Ovary (tissue), 9 donors: Measurements from ENCODE around the gene RBPJ. TPM values are rescaled to one million over a fixed set of nuclear protein-coding genes. Genes with fewer than 3 reads are reported as not detected.
A peak's percentile ranks its signal among the peaks of the same experiment; 100 is the strongest.

ENCODE experiments used
- DNase-seq, 5 donors: peaks; one replicate each; pipeline ENCODE4 v3.0.0-alpha.2; 2019 to 2020
- H3K27ac ChIP-seq, 2 donors: fragments of 200-600 bp; one replicate each; pipeline versions ENCODE4 v1.5.1 to v1.8.0; 2019 to 2022
- H3K27me3 ChIP-seq: fragments of 200-600 bp; one replicate; pipeline ENCODE4 v1.8.0; 2022
- H3K36me3 ChIP-seq: fragments of 200-600 bp; sonication (generic); one replicate; pipeline ENCODE4 v1.5.1; 2019
- H3K4me1 ChIP-seq: one replicate; pipeline ENCODE4 v1.8.1; 2013; ENCODE audit warnings: mild to moderate bottlenecking, moderate library complexity; ENCODE audit not compliant: insufficient read depth
- H3K4me3 ChIP-seq: fragments of 200-600 bp; sonication (generic); one replicate; pipeline ENCODE4 v1.5.1; 2017
- H3K9me3 ChIP-seq, 2 donors: fragments of 200-600 bp in 1 of 2; sonication (generic) in 1 of 2; one replicate each; pipeline versions ENCODE4 v1.5.1 to v1.8.1; 2013 to 2019; ENCODE audit warnings: mild to moderate bottlenecking in 1 of 2, moderate library complexity in 1 of 2
- EP300 ChIP-seq: sonication (generic); formaldehyde crosslinking; IDR thresholded peaks from one replicate; pipeline ENCODE4 v1.6.1; 2017; ENCODE audit warnings: antibody characterized with exemption
- POLR2A ChIP-seq: fragments of 450-650 bp; IDR thresholded peaks from one replicate; pipeline ENCODE4 v1.6.1; 2017; ENCODE audit warnings: antibody characterized with exemption, mild to moderate bottlenecking, moderate library complexity
- WGBS, 3 donors: extraction: QIAGEN DNeasy Blood & Tissue Kit in 1 of 3; methylation state at CpG; one replicate each; pipeline versions ENCODE4 v1.1.5 to v1.1.7; 2013 to 2017; 5-methylcytosine and 5-hydroxymethylcytosine counted together
- intact Hi-C, 4 donors: fragments of 100-400 bp; cut with DNase I; formaldehyde crosslinking; loops; one replicate each; pipeline versions ENCODE4 v1.11.0 to v1.15.1; 2022 to 2023
- polyA plus RNA-seq, 2 donors: library from polyadenylated mRNA; stranded (reverse); fragments of 200-250 nt in 1 of 2; fragments of 350-450 nt in 1 of 2; fragmentation: Illumina TruSeq in 1 of 2; extraction: RNeasy Lipid Tissue Mini Kit (QIAGEN cat#74804) in 1 of 2; gene quantifications; one replicate each; pipeline ENCODE4 v1.2.3, GENCODE V29; 2013 to 2014
- total RNA-seq, 7 donors: library from RNA; depleted of rRNA in 2 of 7; stranded (reverse); fragments of >200 nt in 2 of 7; fragmentation: NEBNext Ultra II Directional in 3 of 7; extraction: Animal tissue kit (Norgen Biotek cat#: 25700) in 3 of 7; gene quantifications; one replicate each; pipeline versions ENCODE4 v1.1.0 to v1.2.4, GENCODE V29; 2016 to 2023
- TF ChIP-seq, protein P1 (sequence below), 3 donors: fragments of 450-650 bp in 2 of 3; fragments of 200-600 bp in 1 of 3; IDR thresholded peaks; one replicate each; pipeline versions ENCODE4 v1.5.1 to v1.8.0; 2016 to 2022; ENCODE audit warnings: antibody characterized with exemption in 3 of 3, mild to moderate bottlenecking in 1 of 3
- donor health status: DM: no; HTN: no; CAD: no; lungs with moderate emphysema.
- donor health status: DM: no; HTN: no; CAD: no.
- donor health status: Bipolar disorder and iron deficiency.
- donor health status: DM: yes; HTN: yes; CAD: no.
- donor health status: DM: no; HTN: no; CAD: no.
- donor health status: DM: yes; HTN: yes; CAD: no.

Gene RBPJ
- total and polyA plus RNA-seq, 9 donors: 36.0 to 75.1 (median 62.7) TPM

DNA sequence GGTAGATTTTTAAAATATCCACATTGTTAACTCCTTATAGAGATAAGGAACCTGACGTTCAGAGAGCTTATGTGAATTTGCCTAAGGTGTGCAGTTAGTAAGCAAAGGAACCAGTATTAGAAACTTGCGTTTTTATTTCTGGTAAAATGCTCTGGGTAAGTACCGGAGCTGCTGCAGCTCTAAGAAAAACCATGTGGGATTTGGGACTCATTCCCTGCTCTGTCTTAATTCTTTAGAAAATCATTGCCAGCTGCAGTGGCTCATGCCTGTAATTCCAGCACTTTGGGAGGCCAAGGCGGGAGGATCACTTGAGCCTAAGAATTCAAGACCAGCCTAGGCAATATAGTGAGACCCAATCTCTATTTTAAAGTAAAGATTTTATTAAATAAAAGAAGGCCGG, 163.7 kb downstream of the RBPJ start:
- no peak overlapping the region for H3K4me3 ChIP-seq
- no peaks in the 10 kb centered on the region for H3K9me3 ChIP-seq
- intact Hi-C loops: no loop called here
- H3K27me3 ChIP-seq: no peaks in the 10 kb centered on the region
- WGBS, 3 donors: 53 to 69% (median 60%) methylated on average over 5 of the region's 5 CpGs
- TF ChIP-seq POLR2A: no peak
- no peak for TF ChIP-seq EP300
- TF ChIP-seq, protein P1, sequence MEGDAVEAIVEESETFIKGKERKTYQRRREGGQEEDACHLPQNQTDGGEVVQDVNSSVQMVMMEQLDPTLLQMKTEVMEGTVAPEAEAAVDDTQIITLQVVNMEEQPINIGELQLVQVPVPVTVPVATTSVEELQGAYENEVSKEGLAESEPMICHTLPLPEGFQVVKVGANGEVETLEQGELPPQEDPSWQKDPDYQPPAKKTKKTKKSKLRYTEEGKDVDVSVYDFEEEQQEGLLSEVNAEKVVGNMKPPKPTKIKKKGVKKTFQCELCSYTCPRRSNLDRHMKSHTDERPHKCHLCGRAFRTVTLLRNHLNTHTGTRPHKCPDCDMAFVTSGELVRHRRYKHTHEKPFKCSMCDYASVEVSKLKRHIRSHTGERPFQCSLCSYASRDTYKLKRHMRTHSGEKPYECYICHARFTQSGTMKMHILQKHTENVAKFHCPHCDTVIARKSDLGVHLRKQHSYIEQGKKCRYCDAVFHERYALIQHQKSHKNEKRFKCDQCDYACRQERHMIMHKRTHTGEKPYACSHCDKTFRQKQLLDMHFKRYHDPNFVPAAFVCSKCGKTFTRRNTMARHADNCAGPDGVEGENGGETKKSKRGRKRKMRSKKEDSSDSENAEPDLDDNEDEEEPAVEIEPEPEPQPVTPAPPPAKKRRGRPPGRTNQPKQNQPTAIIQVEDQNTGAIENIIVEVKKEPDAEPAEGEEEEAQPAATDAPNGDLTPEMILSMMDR (IDR thresholded peaks at IDR 0.05): no peak
- H3K36me3 ChIP-seq: no peaks in the 10 kb centered on the region
- peak overlapping the region in 1 of 2 donors; percentile 41 for H3K27ac ChIP-seq
- no peak for DNase-seq
- H3K4me1 ChIP-seq: peaks cover 17% of the 10 kb centered on the region

Other genes with a start within 250 kb of the RBPJ start
- gene CCKAR, start 169.5 kb downstream of the RBPJ start, total RNA-seq: under 1 TPM in 2 of 7 donors, not detected in 5; 0.13 to 0.24 TPM
- gene CCKAR, start 169.5 kb downstream of the RBPJ start, polyA plus RNA-seq: not detected